ENCODE measurements around the gene CSNK1D. TPM values are rescaled to one million over a fixed set of nuclear protein-coding genes. Genes with fewer than 3 reads are reported as not detected.

Gene CSNK1D
- total and polyA plus RNA-seq, 5 donors from 2014 or later: 41.2 to 333 (median 49.0) TPM

DNA sequence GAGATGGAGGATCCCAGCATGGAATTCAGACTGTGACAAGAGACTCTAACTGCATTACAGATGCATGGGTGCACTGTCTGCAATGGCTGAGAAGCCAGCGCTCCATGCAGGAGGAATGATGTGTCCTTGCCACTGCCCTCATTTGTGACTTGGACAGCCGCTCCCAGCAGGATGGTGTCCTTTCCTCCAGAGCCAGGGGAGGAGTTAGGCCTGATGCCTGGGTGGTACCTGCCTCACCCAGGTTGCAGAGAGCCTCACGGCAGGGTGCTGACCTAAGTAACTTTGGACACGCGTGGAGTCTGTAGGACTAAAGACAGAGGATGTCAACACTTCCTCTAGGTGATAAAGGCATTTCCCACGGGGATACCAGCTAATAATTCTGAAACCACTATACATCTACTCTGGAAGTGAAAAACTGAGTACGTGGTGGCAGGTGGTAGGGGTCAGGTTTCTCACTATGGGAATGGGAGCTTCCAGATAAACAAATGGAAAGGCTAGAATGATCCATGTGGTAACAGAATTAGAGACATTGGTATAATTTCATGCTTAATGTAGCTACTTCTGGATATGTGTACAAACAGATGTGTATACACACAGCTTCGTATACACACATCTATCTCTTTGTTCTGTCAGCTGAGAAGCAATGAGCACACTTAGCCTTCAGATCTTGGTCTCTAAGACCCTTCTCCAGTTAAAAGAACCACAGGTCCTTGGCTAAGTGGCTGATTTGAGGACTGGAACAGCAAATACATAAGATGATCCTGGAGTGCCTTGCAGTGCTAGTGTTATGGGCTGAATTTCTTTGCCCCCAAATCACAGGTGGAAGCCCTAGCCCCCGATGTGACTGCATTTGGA, 13.7 kb upstream of the CSNK1D start:
- DNase-seq (no peak), ATAC-seq (ENCODE audit: low read depth in 2 of 2) (no peak)
- Mint-ChIP-seq H3K27ac (peak overlapping the region in 1 of 3 donors; percentile 66), H3K27me3 (no peaks in the 10 kb centered on the region), H3K4me1 (peaks cover 0 to 4% (median 1%) of the 10 kb centered on the region in 4 donors), H3K36me3 (no peaks in the 10 kb centered on the region), H3K4me3 (peak overlapping the region in 1 of 4 donors; percentile 54), H3K9me3 (no peaks in the 10 kb centered on the region)
- Histone ChIP-seq H3K9me3 (ENCODE audit: control insufficient read depth in 2 of 2, low read length in 2 of 2) (no peaks in the 10 kb centered on the region), H3K4me3 (ENCODE audit: low read depth, low read length) (no peak overlapping the region), H3K36me3 (ENCODE audit: control insufficient read depth, insufficient read depth, low read length) (no peaks in the 10 kb centered on the region), H3K4me1 (ENCODE audit: control insufficient read depth, insufficient read depth, low read length, poor library complexity, severe bottlenecking) (peaks cover 6% of the 10 kb centered on the region), H3K27ac (ENCODE audit: insufficient read depth, low read length, poor library complexity, severe bottlenecking) (no peak overlapping the region), H3K27me3 (ENCODE audit: control insufficient read depth, insufficient read depth, low read length) (no peaks in the 10 kb centered on the region)

DNA sequence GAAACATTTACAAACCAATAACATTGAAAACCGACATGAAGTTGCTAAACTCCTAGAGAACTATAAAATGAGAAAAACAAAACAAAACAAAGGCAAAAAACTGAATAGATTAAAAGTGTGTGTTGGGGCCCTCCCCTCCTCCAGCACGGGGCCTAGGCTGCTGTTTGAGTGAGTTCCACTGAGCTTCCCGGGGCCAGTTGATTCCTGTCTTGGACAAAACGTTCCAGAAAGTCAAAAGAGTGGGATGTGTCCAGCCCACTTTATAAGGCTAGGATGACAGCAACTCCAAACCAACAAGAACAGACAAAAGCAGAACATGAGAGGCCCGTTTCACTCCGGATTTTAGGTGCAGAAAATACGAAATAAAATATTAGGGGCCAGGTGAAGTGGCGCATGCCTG, 11.6 kb upstream of the CSNK1D start:
- Mint-ChIP-seq H3K4me3 (no peak overlapping the region), H3K36me3 (no peaks in the 10 kb centered on the region), H3K4me1 (peaks cover 0 to 7% (median 3%) of the 10 kb centered on the region in 4 donors), H3K27me3 (peaks cover 5% of the 10 kb centered on the region), H3K27ac (peak overlapping the region in 2 of 3 donors; percentile 20 to 77), H3K9me3 (no peaks in the 10 kb centered on the region)
- ATAC-seq (ENCODE audit: low read depth in 2 of 2): no peak
- H3K36me3 ChIP-seq (ENCODE audit: control insufficient read depth, insufficient read depth, low read length): no peaks in the 10 kb centered on the region
- peaks cover 4% of the 10 kb centered on the region for H3K4me1 ChIP-seq (ENCODE audit: control insufficient read depth, insufficient read depth, low read length, poor library complexity, severe bottlenecking)
- H3K27me3 ChIP-seq (ENCODE audit: control insufficient read depth, insufficient read depth, low read length): no peaks in the 10 kb centered on the region
- no peak for DNase-seq
- no peak overlapping the region for H3K4me3 ChIP-seq (ENCODE audit: low read depth, low read length)
- H3K27ac ChIP-seq (ENCODE audit: insufficient read depth, low read length, poor library complexity, severe bottlenecking): no peak overlapping the region
- no peaks in the 10 kb centered on the region for H3K9me3 ChIP-seq (ENCODE audit: control insufficient read depth in 2 of 2, low read length in 2 of 2)

DNA sequence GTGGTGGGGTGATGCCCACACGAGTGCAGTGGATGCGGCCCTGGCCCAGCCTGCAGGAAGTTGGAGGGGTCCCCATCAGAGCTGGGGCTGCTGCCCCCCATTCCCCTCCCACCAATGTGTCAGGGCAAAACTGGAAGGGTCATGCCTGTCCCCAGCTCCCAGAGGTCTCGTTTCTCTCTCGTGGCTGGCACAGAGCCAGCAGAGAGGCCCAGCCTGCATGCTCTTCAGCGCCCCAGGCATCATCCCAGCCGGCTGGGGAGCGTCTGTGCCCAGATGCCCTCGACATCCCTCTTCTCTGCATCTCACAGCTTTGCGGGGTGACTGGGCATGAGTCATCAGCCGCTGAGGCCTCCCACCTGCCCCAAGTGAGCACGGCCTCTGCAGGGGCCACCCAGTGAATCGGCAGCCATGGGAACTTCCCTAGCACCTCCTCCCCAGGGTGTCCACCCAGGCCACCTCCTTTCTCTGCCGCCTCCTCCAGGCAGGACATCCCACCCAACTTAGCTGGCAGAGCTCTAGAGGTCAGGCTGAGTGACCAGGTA, 9.8 kb upstream of the CSNK1D start:
- no peak overlapping the region for H3K4me3 ChIP-seq (ENCODE audit: low read depth, low read length)
- H3K9me3 ChIP-seq (ENCODE audit: control insufficient read depth in 2 of 2, low read length in 2 of 2): no peaks in the 10 kb centered on the region
- no peak overlapping the region for H3K27ac ChIP-seq (ENCODE audit: insufficient read depth, low read length, poor library complexity, severe bottlenecking)
- peaks cover 4% of the 10 kb centered on the region for H3K4me1 ChIP-seq (ENCODE audit: control insufficient read depth, insufficient read depth, low read length, poor library complexity, severe bottlenecking)
- H3K36me3 ChIP-seq (ENCODE audit: control insufficient read depth, insufficient read depth, low read length): no peaks in the 10 kb centered on the region
- Mint-ChIP-seq H3K27me3 (peaks cover 5% of the 10 kb centered on the region), H3K36me3 (no peaks in the 10 kb centered on the region), H3K9me3 (no peaks in the 10 kb centered on the region), H3K4me3 (no peak overlapping the region), H3K4me1 (peaks cover 0 to 7% (median 3%) of the 10 kb centered on the region in 4 donors), H3K27ac (peak overlapping the region in 1 of 3 donors; percentile 14)
- H3K27me3 ChIP-seq (ENCODE audit: control insufficient read depth, insufficient read depth, low read length): no peaks in the 10 kb centered on the region
- DNase-seq (no peak), ATAC-seq (ENCODE audit: low read depth in 2 of 2) (peak in 1 of 2 donors; percentile 42)

DNA sequence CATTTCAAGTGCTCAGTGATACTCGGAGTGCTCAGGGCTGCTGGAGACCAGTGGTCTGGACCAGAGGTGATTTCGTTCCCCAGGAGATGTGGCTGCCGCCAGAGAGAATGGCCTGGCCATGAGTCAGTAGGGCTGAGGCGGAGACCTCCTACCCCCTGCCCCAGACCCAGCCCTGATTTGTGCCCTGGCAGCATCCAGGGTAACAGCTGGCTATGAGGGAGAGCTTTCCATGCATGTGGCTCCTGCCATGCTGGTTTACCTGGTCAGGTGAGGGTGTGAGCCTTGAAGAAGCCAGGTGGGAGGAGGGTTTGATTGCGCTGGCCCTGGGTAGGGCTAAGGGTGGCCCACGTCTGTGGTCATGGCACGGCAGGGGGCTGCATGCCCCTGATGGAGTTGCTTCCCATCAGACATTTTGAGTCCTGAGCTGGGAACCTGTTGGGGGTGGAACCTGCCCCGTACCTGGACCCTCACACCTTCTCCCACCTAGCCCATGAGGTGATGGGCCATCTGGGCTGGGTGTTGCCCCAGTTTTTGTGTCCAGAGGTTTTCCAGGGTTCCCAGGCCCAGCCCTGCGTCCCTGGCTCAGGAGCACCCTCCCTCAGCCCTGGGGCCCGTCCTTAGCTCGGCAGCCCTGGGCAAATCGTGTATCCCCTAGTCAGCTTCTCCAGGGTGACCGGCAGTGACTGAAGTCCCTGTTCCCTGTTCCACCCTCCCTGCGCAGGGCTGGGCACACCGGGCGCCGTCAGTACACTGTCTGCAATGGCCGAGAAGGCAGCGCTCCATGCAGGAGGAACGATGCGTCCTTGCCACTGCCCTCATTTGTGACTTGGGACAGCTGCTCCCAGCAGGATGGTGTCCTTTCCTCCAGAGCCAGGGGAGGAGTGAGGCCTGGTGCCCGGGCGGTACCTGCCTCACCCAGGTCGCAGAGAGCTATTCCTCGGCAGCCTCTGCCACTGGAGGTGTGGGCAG, 9.0 kb upstream of the CSNK1D start:
- Histone ChIP-seq H3K9me3 (ENCODE audit: control insufficient read depth in 2 of 2, low read length in 2 of 2) (no peaks in the 10 kb centered on the region), H3K27me3 (ENCODE audit: control insufficient read depth, insufficient read depth, low read length) (no peaks in the 10 kb centered on the region), H3K4me3 (ENCODE audit: low read depth, low read length) (no peak overlapping the region), H3K27ac (ENCODE audit: insufficient read depth, low read length, poor library complexity, severe bottlenecking) (no peak overlapping the region), H3K4me1 (ENCODE audit: control insufficient read depth, insufficient read depth, low read length, poor library complexity, severe bottlenecking) (peaks cover 4% of the 10 kb centered on the region), H3K36me3 (ENCODE audit: control insufficient read depth, insufficient read depth, low read length) (no peaks in the 10 kb centered on the region)
- Mint-ChIP-seq H3K27me3 (peaks cover 5% of the 10 kb centered on the region), H3K9me3 (no peaks in the 10 kb centered on the region), H3K4me1 (peaks cover 0 to 7% (median 3%) of the 10 kb centered on the region in 4 donors), H3K4me3 (no peak overlapping the region), H3K36me3 (no peaks in the 10 kb centered on the region), H3K27ac (peak overlapping the region in 1 of 3 donors; percentile 20)
- ATAC-seq (ENCODE audit: low read depth in 2 of 2) (no peak), DNase-seq (no peak)

DNA sequence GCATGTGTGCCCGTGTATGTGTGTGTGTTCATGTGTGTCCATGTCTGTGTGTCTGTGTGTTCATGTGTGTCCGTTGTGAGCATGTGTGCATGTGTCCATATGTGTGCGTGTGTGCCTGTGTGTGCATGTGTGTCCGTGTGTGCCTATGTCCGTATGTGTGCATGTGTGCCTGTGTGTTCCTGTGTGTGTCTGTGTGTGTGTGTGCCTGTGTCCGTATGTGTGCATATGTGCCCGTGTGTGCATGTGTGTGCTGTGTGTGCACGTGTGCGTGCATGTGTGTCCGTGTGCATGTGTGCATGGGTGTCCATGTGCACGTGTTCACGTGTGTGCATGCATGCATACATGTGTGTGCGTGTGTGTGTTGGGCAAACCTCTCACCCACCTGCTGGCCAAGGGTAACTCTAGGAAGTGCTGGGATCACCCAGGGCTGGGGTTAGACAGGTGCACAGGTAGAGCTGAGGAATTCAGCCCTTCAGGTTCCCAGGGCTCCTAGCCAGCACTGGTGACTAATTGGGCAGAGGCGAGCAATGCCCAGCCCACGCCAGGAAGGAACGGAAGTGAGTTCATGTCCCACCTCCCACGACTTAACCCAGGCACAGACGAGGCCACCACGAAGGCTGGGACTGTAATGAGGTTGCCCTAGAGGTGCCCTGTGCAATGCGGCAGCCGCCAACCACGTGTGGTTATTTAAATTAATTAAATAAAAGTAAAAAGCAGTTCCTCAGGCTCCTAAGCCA, 8.2 kb upstream of the CSNK1D start:
- no peaks in the 10 kb centered on the region for H3K27me3 ChIP-seq (ENCODE audit: control insufficient read depth, insufficient read depth, low read length)
- no peaks in the 10 kb centered on the region for H3K9me3 ChIP-seq (ENCODE audit: control insufficient read depth in 2 of 2, low read length in 2 of 2)
- H3K27ac Mint-ChIP-seq: peak overlapping the region in 1 of 3 donors; percentile 73
- no peak for ATAC-seq (ENCODE audit: low read depth in 2 of 2)
- H3K27ac ChIP-seq (ENCODE audit: insufficient read depth, low read length, poor library complexity, severe bottlenecking): no peak overlapping the region
- H3K4me1 Mint-ChIP-seq: peaks cover 0 to 7% (median 3%) of the 10 kb centered on the region in 4 donors
- peaks cover 5% of the 10 kb centered on the region for H3K27me3 Mint-ChIP-seq
- DNase-seq: no peak
- no peak overlapping the region for H3K4me3 ChIP-seq (ENCODE audit: low read depth, low read length)
- H3K4me1 ChIP-seq (ENCODE audit: control insufficient read depth, insufficient read depth, low read length, poor library complexity, severe bottlenecking): peaks cover 4% of the 10 kb centered on the region
- peak overlapping the region in 1 of 4 donors; percentile 5 for H3K4me3 Mint-ChIP-seq
- no peaks in the 10 kb centered on the region for H3K9me3 Mint-ChIP-seq
- H3K36me3 ChIP-seq (ENCODE audit: control insufficient read depth, insufficient read depth, low read length): no peaks in the 10 kb centered on the region
- H3K36me3 Mint-ChIP-seq: no peaks in the 10 kb centered on the region

DNA sequence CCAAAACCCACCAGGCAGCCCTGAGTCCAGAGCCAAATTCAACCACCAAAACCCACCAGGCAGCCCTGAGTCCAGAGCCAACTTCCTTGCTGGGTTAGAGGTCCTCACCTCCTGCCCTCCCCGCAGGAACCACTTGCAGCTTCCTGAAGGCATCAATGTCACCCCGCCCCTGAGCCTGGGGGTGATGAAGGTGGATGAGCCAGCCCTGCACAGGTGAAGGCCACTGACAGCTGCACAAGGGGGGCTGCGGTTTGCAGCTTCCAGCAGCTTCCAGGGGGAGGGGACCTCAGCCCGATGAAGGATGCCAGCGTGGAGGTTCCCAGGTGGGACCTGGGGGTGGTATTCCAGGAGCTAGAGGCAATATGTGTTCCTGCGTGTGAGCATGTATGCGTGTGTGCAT, 7.6 kb upstream of the CSNK1D start:
- H3K36me3 ChIP-seq (ENCODE audit: control insufficient read depth, insufficient read depth, low read length): no peaks in the 10 kb centered on the region
- peak overlapping the region in 1 of 3 donors; percentile 73 for H3K27ac Mint-ChIP-seq

DNA sequence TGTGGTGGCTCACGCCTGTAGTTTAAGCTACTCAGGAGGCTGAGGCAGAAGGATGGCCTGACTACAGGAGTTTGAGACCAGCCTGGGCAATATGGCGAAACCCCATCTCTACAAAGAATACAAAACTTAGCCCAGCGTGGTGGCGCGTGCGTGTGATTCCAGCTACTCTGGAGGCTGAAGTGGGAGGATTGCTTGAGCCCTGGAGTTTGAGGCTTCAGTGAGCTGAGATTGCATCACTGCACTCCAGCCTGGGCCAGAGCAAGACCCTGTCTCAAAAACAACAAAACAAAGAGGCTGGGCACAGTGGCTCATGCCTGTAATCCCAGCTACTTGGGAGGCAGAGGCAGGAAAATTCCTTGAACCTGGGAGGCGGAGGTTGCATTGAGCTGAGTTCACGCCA, 7.0 kb upstream of the CSNK1D start:
- DNase-seq (no peak), ATAC-seq (ENCODE audit: low read depth in 2 of 2) (no peak)
- Mint-ChIP-seq H3K4me3 (no peak overlapping the region), H3K27ac (peak overlapping the region in 1 of 3 donors; percentile 26), H3K27me3 (peaks cover 8% of the 10 kb centered on the region), H3K4me1 (peaks cover 0 to 7% (median 3%) of the 10 kb centered on the region in 4 donors), H3K36me3 (no peaks in the 10 kb centered on the region), H3K9me3 (no peaks in the 10 kb centered on the region)
- Histone ChIP-seq H3K4me1 (ENCODE audit: control insufficient read depth, insufficient read depth, low read length, poor library complexity, severe bottlenecking) (peaks cover 4% of the 10 kb centered on the region), H3K4me3 (ENCODE audit: low read depth, low read length) (no peak overlapping the region), H3K36me3 (ENCODE audit: control insufficient read depth, insufficient read depth, low read length) (no peaks in the 10 kb centered on the region), H3K27me3 (ENCODE audit: control insufficient read depth, insufficient read depth, low read length) (no peaks in the 10 kb centered on the region), H3K9me3 (ENCODE audit: control insufficient read depth in 2 of 2, low read length in 2 of 2) (no peaks in the 10 kb centered on the region), H3K27ac (ENCODE audit: insufficient read depth, low read length, poor library complexity, severe bottlenecking) (no peak overlapping the region)

More for the DNA sequence above, 7.6 kb upstream of the CSNK1D start:
- DNase-seq (no peak), ATAC-seq (ENCODE audit: low read depth in 2 of 2) (no peak)
- peaks cover 0 to 7% (median 3%) of the 10 kb centered on the region in 4 donors for H3K4me1 Mint-ChIP-seq
- no peaks in the 10 kb centered on the region for H3K36me3 Mint-ChIP-seq
- Histone ChIP-seq H3K4me3 (ENCODE audit: low read depth, low read length) (no peak overlapping the region), H3K27me3 (ENCODE audit: control insufficient read depth, insufficient read depth, low read length) (no peaks in the 10 kb centered on the region), H3K27ac (ENCODE audit: insufficient read depth, low read length, poor library complexity, severe bottlenecking) (no peak overlapping the region), H3K9me3 (ENCODE audit: control insufficient read depth in 2 of 2, low read length in 2 of 2) (no peaks in the 10 kb centered on the region), H3K4me1 (ENCODE audit: control insufficient read depth, insufficient read depth, low read length, poor library complexity, severe bottlenecking) (peaks cover 4% of the 10 kb centered on the region)
- H3K4me3 Mint-ChIP-seq: peak overlapping the region in 1 of 4 donors; percentile 5
- H3K9me3 Mint-ChIP-seq: no peaks in the 10 kb centered on the region
- peaks cover 5% of the 10 kb centered on the region for H3K27me3 Mint-ChIP-seq
